SK-N-SH treated with all-trans-retinoic acid at 6 μM for 48 hours (cell line): ENCODE data around the gene NTNG1.

ENCODE experiments used
- ATAC-seq: fragments of 200-7000 bp; cut with Tn5 transposase; 3 replicates; pipeline ENCODE4 v1.9.1; 2020; ENCODE audit warnings: mild to moderate bottlenecking, moderate library complexity
- ARNTL ChIP-seq: fragments of 450-650 bp; formaldehyde crosslinking; IDR thresholded peaks from 2 replicates; pipeline ENCODE4 v1.5.0; 2020; ENCODE audit warnings: low read depth, mild to moderate bottlenecking, moderate library complexity, borderline replicate concordance
- BACH2 ChIP-seq: fragments of 250-450 bp; sonication (Bioruptor Pico); IDR thresholded peaks from 2 replicates; pipeline ENCODE4 v1.9.0; 2021; ENCODE audit warnings: mild to moderate bottlenecking, borderline replicate concordance
- CREB5 ChIP-seq: fragments of 250-450 bp; sonication (Bioruptor Pico); IDR thresholded peaks from 2 replicates; pipeline ENCODE4 v1.5.1; 2020; ENCODE audit warnings: low read depth, mild to moderate bottlenecking, moderate library complexity
- CSDC2 ChIP-seq: fragments of 250-450 bp; sonication (Bioruptor Pico); IDR thresholded peaks from 2 replicates; pipeline ENCODE4 v1.5.0; 2020; ENCODE audit warnings: mild to moderate bottlenecking, moderate library complexity
- ESRRG ChIP-seq: fragments of 250-450 bp; sonication (Bioruptor Pico); IDR thresholded peaks from 2 replicates; pipeline ENCODE4 v1.6.1; 2021; ENCODE audit warnings: mild to moderate bottlenecking
- GLIS3 ChIP-seq: fragments of 250-450 bp; sonication (Bioruptor Pico); IDR thresholded peaks from 2 replicates; pipeline ENCODE4 v1.5.0; 2020; ENCODE audit warnings: mild to moderate bottlenecking, moderate library complexity
- ISL1 ChIP-seq: fragments of 250-450 bp; sonication (Bioruptor Pico); IDR thresholded peaks from 2 replicates; pipeline ENCODE4 v2.1.2; 2022; ENCODE audit warnings: mild to moderate bottlenecking, moderate library complexity
- OSR1 ChIP-seq: fragments of 250-450 bp; sonication (Bioruptor Pico); IDR thresholded peaks from 2 replicates; pipeline ENCODE4 v1.8.0; 2022; ENCODE audit warnings: moderate library complexity, mild to moderate bottlenecking, inconsistent platforms
- PATZ1 ChIP-seq: fragments of 250-450 bp; sonication (Bioruptor Pico); IDR thresholded peaks from 2 replicates; pipeline ENCODE4 v1.8.0; 2020; ENCODE audit warnings: mild to moderate bottlenecking, moderate library complexity, borderline replicate concordance
- PPARA ChIP-seq: fragments of 250-450 bp; sonication (Bioruptor Pico); IDR thresholded peaks from 2 replicates; pipeline ENCODE4 v1.5.0; 2020; ENCODE audit warnings: mild to moderate bottlenecking, borderline replicate concordance
- RARB ChIP-seq: fragments of 250-450 bp; sonication (Bioruptor Pico); IDR thresholded peaks from 2 replicates; pipeline ENCODE4 v1.8.0; 2021; ENCODE audit warnings: mild to moderate bottlenecking, moderate library complexity
- SNAI2 ChIP-seq: fragments of 250-450 bp; sonication (Bioruptor Pico); IDR thresholded peaks from 2 replicates; pipeline ENCODE4 v1.5.0; 2020; ENCODE audit warnings: mild to moderate bottlenecking, moderate library complexity
- TOX ChIP-seq: fragments of 250-450 bp; sonication (Bioruptor Pico); IDR thresholded peaks from 2 replicates; pipeline ENCODE4 v1.8.0; 2021; ENCODE audit warnings: mild to moderate bottlenecking, moderate library complexity, borderline replicate concordance
- ZFP3 ChIP-seq: fragments of 250-450 bp; sonication (Bioruptor Pico); IDR thresholded peaks from 2 replicates; pipeline ENCODE4 v1.5.0; 2020; ENCODE audit warnings: mild to moderate bottlenecking, moderate library complexity
- ZFP30 ChIP-seq: fragments of 450-650 bp; formaldehyde crosslinking; IDR thresholded peaks from 2 replicates; pipeline ENCODE4 v1.5.0; 2022; ENCODE audit warnings: mild to moderate bottlenecking, moderate library complexity
- ZNF565 ChIP-seq: fragments of 450-650 bp; formaldehyde crosslinking; conservative IDR thresholded peaks from 2 replicates; pipeline ENCODE4 v1.5.0; 2020; ENCODE audit warnings: low read depth, mild to moderate bottlenecking, moderate library complexity
- ZNF70 ChIP-seq: fragments of 450-650 bp; formaldehyde crosslinking; IDR thresholded peaks from 2 replicates; pipeline ENCODE4 v1.5.0; 2020; ENCODE audit warnings: mild to moderate bottlenecking, moderate library complexity
- ZNF8 ChIP-seq: fragments of 450-650 bp; formaldehyde crosslinking; IDR thresholded peaks from 2 replicates; pipeline ENCODE4 v1.5.0; 2020; ENCODE audit warnings: mild to moderate bottlenecking, moderate library complexity
- TF ChIP-seq, protein P1 (sequence below): fragments of 250-450 bp; sonication (Bioruptor Pico); IDR thresholded peaks from 2 replicates; pipeline ENCODE4 v1.5.1; 2021; ENCODE audit warnings: mild to moderate bottlenecking, moderate library complexity
- TF ChIP-seq, protein P2 (sequence below): fragments of 250-450 bp; sonication (Bioruptor Pico); IDR thresholded peaks from 2 replicates; pipeline ENCODE4 v1.5.0; 2020; ENCODE audit warnings: mild to moderate bottlenecking, moderate library complexity

NTNG1 gene

GRCh38 chr1:107138166-107138565 lies 2.7 kb upstream of the NTNG1 start:
- no peak for ATAC-seq
- TF ChIP-seq ARNTL (no peak), OSR1 (no peak), CSDC2 (no peak), PPARA (CRISPR knock-in tag) (no peak), GLIS3 (no peak), ZFP3 (CRISPR knock-in tag) (no peak), ZNF565 (CRISPR knock-in tag) (no peak), BACH2 (no peak), ISL1 (CRISPR knock-in tag) (no peak), ZNF8 (no peak), TOX (no peak), RARB (CRISPR knock-in tag) (no peak), SNAI2 (CRISPR knock-in tag) (no peak), ZNF70 (CRISPR knock-in tag) (no peak), CREB5 (CRISPR knock-in tag) (no peak), ZFP30 (CRISPR knock-in tag) (no peak), PATZ1 (no peak)
- TF ChIP-seq, protein P1, sequence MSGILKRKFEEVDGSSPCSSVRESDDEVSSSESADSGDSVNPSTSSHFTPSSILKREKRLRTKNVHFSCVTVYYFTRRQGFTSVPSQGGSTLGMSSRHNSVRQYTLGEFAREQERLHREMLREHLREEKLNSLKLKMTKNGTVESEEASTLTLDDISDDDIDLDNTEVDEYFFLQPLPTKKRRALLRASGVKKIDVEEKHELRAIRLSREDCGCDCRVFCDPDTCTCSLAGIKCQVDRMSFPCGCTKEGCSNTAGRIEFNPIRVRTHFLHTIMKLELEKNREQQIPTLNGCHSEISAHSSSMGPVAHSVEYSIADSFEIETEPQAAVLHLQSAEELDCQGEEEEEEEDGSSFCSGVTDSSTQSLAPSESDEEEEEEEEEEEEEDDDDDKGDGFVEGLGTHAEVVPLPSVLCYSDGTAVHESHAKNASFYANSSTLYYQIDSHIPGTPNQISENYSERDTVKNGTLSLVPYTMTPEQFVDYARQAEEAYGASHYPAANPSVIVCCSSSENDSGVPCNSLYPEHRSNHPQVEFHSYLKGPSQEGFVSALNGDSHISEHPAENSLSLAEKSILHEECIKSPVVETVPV: no peak
- TF ChIP-seq, protein P2, sequence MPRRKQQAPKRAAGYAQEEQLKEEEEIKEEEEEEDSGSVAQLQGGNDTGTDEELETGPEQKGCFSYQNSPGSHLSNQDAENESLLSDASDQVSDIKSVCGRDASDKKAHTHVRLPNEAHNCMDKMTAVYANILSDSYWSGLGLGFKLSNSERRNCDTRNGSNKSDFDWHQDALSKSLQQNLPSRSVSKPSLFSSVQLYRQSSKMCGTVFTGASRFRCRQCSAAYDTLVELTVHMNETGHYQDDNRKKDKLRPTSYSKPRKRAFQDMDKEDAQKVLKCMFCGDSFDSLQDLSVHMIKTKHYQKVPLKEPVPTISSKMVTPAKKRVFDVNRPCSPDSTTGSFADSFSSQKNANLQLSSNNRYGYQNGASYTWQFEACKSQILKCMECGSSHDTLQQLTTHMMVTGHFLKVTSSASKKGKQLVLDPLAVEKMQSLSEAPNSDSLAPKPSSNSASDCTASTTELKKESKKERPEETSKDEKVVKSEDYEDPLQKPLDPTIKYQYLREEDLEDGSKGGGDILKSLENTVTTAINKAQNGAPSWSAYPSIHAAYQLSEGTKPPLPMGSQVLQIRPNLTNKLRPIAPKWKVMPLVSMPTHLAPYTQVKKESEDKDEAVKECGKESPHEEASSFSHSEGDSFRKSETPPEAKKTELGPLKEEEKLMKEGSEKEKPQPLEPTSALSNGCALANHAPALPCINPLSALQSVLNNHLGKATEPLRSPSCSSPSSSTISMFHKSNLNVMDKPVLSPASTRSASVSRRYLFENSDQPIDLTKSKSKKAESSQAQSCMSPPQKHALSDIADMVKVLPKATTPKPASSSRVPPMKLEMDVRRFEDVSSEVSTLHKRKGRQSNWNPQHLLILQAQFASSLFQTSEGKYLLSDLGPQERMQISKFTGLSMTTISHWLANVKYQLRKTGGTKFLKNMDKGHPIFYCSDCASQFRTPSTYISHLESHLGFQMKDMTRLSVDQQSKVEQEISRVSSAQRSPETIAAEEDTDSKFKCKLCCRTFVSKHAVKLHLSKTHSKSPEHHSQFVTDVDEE (CRISPR knock-in tag): no peak
- TF ChIP-seq, all 23 proteins: peak for 0

GRCh38 chr1:107138767-107139445 lies 1.9 kb upstream of the NTNG1 start:
- ATAC-seq: no peak
- no peak for TF ChIP-seq PATZ1
- TF ChIP-seq ESRRG (CRISPR knock-in tag): no peak
- no peak for TF ChIP-seq BACH2
- TF ChIP-seq CSDC2: no peak
- no peak for TF ChIP-seq OSR1
- no peak for TF ChIP-seq ZFP30 (CRISPR knock-in tag)
- TF ChIP-seq ZNF565 (CRISPR knock-in tag): no peak
- TF ChIP-seq RARB (CRISPR knock-in tag): no peak
- no peak for TF ChIP-seq PPARA (CRISPR knock-in tag)
- TF ChIP-seq, protein P1: no peak
